Dermis microvascular lymphatic vessel endothelial cell (primary cell): ENCODE measurements around the gene ITPK1. TPM values are rescaled to one million over a fixed set of nuclear protein-coding genes. Genes with fewer than 3 reads are reported as not detected.

Experiments
- DNase-seq, 2 donors: peaks; one replicate each; pipeline versions ENCODE4 v3.0.0 to v3.0.0-alpha.2; 2010; ENCODE audit warnings: low read depth in 2 of 2
- total RNA-seq: library from RNA; depleted of rRNA; stranded (reverse); fragments of >200 nt; gene quantifications from 2 replicates; pipeline ENCODE4 v1.2.1, GENCODE V29; 2014

ITPK1 gene
- total RNA-seq, 1 donor from 2014 or later: 9.6 TPM

DNA sequence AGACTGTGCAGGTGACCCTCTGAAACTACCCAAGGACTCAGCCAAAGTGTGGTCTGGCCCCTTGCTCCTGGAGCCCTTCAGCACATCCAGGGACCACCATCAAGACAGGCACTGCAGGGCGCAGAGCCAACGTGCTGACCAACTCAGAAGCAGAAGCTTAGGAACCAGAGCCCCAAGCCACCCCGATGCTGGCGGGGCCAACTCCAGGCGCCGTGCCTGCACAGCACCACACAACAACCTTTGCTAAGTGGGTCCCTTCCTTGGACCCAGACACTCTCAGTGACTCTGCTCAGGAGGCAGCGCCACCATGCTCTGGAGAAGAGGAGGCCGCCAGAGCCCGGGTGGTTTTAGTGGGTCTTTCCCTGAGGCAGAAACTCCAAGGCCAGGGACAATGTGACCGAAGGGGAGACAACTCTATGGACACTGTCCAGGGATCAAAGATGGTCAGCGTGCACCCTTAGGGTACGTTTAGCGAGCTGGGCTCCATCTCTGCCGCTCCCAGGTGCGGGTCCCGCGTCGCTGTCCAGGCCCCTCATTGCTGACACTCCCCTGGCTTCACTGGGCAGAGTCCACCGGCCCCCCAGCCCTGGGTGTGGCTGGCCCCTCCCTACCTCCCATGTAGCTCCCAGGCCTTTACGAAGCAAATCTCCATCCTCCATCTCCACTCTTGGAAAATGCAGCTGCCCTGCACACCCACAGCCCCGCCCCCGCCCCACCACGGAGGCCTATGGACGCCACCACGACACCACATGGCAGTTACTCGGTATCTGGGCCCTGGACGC is 176.6 kb downstream of the ITPK1 start:
- DNase-seq: no peak

DNA sequence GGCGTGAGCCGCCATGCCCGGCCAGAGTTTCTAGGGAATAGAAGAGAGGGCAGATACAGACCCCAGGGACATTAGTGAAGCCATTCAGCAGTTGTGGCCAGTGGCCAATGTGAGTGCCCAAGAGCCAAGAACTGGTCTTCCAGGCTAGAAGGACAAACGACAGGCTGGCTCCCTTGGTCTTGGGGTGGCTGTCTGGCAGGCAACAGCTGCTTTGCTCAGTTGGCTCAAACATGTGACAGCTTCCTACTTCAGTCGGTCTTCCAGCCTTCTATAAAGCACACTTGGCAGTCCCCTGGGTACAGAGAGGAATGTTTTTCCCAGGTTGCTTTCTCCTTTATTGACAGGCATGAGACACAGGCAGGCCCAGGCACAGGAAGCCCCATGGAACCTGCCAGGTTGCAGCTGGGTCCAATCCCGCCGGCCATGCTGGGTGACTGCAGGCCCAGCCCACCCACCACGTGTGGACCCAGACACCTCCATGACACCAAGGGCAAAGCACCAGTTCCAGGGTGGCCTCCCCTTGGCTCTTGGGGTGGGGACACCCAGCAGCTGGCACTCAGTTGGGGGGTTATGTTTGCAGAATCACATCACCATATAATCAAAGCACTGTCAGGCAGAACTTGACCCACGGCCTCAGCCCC is 177.4 kb downstream of the ITPK1 start:
- DNase-seq: no peak

DNA sequence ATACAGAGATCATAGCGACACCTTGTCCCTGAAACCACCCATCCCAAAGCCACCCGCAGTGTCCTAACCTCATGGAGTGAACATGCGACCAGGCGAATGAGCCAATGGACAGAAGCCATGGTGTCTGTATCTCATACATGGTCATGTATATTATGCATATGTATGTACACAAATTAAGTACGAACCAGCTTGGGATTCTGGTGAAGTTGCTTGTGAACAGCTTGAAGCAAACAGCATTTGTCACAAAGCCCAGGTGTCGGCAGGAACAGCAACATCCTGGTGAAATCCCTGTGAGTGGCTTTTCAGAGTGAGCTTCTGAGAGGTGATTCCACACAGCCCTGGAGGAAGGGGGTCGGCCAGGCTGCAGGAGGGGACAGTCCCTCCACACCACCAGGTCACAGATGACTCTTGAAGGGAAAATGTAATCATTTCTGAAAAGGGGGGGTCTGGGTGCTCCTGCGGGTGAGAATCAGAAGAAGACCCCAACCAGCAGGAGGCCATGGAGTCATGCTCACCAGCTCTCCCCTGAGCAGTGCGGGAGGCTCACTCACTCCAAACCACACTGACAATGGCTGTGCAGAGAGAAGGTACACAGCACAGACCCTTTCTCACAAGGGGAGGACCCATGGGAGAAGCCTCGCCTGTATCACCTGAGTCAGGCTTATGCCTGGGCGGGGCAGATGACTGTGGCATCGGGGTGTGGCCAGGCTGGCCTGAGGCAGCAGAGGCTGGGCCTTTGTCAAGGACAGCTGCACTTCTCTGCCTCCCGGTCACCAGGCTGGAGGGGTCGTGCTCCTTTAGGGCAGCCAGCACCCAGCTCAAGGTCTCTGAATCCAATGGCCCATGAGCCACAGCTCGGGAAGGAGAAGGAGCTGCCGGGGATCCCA is 178.4 kb downstream of the ITPK1 start:
- no peak for DNase-seq

DNA sequence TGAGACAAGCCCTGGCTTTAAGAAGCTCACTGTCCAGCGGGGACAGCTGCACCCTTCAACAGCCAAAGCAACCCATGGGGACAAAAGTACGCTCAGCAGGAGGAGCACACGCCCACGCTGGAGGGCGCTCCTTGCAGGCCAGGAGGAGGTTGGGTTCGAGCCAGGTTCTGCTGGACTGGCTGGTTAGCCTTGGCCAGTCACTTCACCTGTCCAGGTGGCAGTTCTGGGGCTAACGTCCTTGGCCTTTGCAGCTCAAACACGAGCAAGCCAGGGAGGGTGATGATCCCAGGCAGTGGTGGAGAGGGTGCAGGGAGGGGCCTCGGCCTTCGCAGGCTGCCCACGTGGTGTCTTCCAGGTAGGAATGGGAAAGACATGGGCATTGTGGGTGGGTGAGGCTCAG is 179.6 kb downstream of the ITPK1 start:
- DNase-seq: no peak

DNA sequence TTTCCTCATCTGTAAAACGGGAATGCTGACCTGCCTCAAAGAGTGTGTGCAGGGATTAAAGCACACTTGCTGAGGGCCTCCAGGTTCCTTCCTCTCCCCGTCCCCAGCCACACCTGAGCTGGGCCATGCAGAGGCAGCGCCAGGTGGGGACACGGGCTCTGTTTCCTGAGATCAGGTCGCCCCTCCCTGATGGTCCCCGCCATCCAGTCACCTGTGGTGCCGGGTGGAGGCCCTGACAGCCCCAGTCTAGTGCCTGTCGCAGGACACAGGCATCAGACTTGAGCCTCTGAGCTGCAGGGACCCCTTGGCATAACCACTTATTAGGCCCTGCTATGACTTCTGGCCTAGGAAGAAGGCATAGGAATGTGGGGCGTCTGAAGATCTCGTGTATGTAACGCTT is 180.3 kb downstream of the ITPK1 start:
- no peak for DNase-seq

DNA sequence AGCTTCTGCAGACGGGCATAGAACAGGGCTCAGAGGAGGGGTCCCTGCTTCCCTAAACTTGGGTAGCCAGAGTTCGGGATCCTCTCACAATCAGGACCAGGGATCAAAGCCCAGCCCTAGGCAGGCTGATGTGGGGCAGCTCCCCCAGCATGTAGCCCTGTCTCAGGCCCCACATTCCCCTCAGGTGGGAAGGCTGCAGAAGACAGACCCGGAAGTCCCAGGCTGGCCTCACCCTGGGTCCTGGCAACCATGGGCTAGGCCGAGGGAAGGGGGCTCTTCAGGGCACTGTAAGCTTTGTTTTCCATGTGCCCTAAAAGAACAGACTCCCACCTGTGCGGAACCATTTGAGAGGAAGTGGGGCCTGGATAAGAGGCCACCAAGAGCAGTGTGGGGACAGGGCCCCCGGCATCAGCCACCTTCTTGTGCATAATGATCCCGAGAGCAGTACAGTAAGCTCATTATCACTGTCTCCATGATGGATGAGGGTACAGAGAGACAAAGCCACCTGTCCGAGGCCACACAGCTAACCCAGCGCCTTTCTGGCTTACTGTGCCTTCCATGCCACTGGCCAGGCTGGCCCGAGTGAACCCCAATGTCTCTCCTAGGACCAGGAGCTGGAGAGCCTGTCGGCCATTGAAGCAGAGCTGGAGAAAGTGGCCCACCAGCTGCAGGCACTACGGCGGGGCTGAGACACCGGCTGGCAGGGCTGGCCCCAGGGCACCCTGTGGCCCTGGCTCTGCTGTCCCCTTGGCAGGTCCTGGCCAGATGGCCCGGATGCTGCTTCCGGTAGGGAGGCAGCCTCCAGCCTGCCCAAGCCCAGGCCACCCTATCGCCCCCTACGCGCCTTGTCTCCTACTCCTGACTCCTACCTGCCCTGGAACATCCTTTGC is 181.3 kb downstream of the ITPK1 start:
- no peak for DNase-seq

DNA sequence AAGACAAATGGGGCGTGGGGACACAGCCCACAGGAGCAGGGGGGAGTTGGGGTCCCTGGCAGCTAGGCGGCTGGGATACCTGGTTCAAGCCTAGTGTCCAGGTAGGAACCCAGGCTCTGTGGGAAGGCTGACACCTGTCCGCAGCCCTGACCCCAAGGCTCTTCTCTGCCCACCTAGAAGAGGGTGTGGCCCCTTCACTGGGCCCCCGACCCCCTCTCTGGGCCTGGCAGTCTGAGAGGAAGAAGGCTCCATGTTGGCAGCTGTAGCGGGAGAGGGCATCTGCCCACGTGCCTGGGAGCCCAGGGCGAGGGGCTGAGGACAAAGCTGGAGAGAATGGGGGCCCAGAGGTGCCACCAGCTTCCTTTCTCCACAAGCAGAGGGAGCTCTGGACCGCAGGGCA is 182.2 kb downstream of the ITPK1 start:
- no peak for DNase-seq

DNA sequence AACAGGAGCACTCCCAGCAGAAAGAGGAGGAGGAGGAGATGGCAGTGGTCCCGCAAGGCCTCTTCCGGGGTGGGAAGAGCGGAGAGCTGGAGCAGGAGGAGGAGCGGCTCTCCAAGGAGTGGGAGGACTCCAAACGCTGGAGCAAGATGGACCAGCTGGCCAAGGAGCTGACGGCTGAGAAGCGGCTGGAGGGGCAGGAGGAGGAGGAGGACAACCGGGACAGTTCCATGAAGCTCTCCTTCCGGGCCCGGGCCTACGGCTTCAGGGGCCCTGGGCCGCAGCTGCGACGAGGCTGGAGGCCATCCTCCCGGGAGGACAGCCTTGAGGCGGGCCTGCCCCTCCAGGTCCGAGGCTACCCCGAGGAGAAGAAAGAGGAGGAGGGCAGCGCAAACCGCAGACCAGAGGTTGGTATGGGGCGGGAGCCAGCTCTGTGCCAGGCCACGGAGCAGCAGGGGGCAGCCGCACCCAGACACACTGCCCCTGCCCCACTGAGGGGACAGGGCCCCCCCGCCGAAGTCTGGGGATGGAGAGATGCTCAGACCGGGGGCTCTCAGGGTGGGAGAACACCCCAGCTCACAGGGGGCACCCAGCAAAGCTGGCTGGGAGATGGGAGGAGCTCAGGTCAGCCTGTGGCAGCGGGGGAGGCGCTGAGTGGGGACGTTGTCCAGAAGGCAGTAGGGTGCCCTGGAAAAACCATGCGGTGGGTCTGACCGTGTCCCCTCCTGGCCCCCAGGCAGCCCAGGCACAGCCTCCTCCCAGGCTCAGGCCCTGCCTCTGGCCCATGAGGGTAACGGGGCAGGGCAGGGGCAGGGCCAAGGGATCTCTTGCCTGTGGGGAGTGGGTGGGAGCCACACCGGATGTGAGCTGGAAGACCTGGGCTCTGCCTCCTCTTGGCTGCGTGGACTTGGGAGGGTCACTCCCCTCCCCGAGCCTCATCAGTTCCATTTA is 183.0 kb downstream of the ITPK1 start:
- no peak for DNase-seq

DNA sequence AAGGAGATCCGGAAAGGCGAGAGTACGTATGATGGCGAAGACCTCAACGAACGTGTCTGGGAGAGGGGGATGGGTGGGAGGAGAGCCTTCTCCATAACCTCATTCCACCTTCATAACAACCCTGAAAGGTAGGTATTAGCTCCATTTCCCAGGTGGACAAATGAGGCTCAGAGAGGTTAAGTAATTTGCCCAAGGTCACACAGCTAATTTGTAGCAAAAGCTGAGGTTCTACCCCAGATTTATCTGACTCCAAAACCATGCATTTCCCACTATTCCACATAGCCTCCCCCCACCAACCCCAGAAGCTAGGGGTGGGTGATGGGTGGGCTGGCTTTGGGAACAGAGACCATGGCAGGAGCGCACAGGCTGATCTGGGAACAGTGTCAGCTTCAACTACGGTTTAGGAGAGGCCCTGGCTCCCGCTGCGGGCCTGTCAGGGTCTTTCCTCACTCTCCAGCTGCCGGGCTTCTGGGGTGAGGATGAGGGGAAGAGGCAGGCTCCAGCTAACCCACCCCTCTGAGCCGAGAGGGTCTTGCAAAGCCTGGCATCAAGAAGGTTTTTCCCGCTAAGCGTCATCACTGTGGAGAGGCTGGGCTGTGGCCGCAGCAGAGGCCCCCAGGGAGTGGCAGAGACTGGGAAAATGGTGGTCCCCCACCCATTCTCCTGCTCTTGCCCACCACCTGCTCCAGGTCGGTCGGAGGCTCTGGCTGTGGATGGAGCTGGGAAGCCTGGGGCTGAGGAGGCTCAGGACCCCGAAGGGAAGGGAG is 183.9 kb downstream of the ITPK1 start:
- no peak for DNase-seq

DNA sequence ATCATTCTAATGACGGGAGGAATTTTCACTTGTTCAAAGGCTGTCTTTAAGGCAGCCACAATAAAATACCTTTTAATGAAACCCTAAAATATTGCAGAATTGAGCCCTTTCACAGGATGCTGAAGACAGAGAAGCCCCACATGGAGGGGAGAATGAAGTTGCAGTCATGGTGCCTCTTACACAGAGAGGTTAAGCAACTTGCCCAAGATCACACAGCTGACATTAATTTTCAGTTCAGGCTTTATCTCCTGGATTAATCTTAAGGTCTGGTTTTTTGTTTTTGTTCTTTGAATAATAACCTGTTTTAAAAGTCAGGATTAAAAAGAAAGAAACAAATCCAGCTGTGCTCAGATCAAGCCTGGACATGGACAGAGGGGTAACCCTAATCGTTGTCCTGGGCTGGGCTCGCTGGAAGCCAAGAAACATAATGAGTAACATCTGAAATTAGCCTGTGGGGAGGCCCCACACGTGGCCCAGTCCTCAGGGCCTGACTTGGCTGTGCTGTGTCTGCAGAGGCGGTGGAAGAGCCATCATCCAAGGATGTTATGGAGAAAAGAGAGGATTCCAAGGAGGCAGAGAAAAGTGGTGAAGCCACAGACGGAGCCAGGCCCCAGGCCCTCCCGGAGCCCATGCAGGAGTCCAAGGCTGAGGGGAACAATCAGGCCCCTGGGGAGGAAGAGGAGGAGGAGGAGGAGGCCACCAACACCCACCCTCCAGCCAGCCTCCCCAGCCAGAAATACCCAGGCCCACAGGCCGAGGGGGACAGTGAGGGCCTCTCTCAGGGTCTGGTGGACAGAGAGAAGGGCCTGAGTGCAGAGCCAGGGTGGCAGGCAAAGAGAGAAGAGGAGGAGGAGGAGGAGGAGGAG is 184.8 kb downstream of the ITPK1 start:
- no peak for DNase-seq

DNA sequence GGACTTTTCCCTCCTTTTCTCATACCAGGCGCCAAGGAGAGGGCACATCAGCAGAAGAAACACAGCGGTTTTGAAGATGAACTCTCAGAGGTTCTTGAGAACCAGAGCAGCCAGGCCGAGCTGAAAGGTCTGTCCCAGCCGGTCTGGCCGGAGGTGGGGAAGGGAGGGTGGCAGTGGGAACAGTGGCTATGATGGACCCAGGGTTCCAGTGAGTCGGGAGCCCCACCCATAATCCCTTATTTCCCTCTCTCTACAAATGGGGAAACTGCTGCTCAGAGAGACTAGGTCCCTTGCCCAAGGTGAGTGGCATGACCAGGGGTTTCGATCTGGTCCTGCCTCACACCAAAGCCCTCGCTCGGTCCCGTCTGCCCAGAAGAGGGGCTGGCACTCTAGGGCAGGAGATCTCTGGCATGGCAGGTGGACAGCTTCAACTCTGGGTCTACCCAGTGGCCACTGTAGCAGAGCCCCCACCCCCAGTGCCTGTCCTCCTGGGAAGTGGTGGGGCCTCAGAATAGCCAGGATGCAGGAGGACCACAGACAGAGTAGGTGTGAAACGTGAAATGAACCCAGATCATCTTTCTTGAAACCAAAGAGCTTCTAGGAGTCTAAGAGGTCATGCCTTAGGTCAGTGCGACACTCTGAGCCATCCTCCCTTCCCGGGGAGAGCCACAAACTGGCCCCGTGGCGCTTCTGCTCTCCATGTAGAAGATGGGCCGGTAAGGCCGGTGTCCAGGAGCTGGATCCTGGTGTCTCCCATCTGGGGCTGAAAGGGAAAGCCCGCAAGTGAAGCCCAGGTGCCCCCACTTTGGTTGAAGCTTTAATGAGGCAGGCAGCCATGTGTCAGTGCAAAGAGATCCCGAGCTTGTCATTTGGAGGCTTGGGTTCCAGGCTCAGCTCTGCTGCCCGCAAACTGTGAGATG is 185.8 kb downstream of the ITPK1 start:
- no peak for DNase-seq

DNA sequence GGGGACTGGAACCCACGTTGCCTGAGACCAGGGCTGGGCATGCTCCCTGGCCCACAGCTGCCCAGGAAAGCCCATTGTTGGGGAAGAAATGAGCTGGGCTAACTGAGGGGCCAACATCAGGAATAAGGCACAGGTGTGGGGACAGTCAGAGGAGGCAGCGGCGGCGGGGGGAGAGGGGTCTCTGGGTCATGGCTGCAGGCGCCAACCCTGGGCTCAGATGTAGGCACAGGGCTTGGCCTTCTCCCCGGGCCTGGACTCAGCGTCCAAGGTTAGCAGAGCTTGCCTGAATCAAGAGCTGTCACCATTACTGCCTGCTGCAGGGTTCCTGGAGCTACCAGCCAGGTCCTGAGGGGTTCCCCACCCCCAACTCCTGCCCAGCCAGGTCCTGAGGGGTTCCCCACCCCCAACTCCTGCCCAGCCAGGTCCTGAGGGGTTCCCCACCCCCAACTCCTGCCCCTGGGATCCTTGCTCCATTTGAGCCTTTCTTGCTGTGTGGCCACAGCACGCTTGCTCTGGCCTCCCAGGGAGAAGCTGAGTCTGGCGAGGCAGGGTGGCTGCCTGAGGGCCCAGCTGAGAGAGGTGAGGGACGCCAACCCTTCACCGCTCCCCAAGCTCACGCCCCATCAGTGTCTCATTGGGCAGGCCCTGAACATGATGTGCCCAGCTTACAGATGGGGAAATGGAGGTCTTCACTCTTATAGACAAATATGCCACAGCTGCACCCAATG is 186.6 kb downstream of the ITPK1 start:
- DNase-seq: no peak

DNA sequence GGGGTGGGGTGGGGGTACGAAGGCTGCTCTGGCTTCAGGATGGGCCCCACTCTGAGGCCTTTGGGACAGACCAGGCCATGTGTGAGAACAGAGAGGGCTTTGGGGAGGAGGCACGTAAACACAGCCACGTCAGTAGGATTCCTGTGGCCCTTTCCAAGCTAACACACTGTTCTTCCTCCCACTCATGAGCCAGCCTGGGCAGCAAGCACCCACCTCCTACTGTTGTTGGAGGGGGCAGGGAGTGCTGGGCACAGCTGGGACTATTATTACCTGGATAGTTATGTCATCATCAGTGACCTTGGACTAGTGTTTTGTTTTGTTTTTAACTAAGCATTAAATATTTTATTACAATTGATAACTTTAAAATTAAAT is 187.5 kb downstream of the ITPK1 start:
- no peak for DNase-seq

DNA sequence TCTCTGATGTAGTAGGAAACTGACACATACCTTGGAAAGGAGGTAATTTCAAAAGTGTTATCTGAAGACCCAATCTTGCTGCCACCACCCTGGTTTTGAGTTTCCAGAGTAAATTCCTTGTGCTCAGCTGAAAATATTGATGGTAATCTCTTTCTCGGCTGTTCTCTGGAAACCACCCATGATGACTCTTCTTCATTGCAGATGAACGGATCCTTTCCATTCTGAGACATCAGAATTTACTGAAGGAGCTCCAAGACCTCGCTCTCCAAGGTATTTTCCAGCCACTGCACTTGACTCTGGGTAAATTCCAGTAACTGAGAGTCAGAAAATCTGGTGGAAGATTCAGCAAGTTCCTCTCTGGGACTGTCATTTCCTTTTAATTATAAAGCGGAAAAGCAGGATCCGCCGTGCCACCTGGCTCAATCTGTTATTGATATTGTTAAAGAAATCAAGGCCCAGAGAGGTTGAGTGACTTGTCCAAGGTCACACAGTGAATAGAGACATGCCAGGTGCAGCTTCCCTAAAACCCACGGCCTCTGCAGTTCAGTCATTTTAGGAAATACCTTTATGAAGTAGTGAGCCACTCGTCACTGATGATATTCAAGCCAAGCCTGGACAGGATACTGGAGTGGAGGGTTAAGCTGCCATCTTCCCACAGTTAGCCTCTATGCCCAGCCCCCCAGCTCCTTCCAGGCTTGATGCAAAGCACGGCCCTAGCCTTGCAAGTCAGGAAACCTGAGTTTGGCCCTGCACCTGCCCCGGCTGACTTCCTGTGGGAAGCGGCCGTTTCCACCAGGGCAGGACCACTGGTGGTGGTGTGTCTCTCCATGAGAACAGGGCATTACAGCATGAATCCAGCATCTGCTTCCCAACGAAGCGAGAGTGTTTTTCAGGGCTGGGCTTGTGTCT is 188.1 kb downstream of the ITPK1 start:
- peak in 1 of 2 donors; percentile 24 for DNase-seq

DNA sequence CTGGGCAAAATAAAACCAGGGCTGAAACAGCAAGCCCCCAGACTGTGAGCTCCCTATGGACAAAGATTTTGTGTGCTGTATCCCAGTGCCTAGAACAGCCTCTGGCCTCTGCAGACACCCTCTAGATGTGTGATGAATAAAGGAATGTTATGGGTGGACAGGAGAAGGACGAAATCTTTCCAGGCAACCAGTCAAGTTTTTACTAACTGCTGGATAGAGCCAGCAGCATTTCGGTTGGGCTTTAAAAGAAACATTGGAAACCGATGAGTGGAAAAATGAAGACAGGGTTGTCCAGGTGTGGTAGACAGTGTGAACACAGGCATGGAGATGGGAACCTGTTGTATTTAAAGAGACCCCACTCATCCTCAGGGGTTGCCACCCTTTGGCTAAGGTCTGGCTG is 188.8 kb downstream of the ITPK1 start:
- no peak for DNase-seq
